DND-41 (cell line): ENCODE data around the gene INPP5J.
"Not testable (repeated sequence)": the region's sequence is repeated elsewhere in the genome, so short reads cannot be mapped to it uniquely, and the experiment has no call there.

Experiments used
- ATAC-seq: fragments of 200-7000 bp; cut with Tn5 transposase; 3 replicates; pipeline ENCODE4 v1.9.1; 2021; ENCODE audit warnings: low read depth; ENCODE audit not compliant: insufficient read depth
- DNase-seq: peaks from one replicate; pipeline ENCODE4 v3.0.0-alpha.2; 2020
- H2AFZ ChIP-seq: 2 replicates; pipeline ENCODE4 v1.6.0; 2012; ENCODE audit warnings: low read depth, low read length
- H3K27ac ChIP-seq: 2 replicates; pipeline ENCODE4 v1.5.1; 2012; ENCODE audit warnings: low read length, inconsistent platforms
- H3K27me3 ChIP-seq: fragments of 200-600 bp; sonication (generic); 2 replicates; pipeline ENCODE4 v1.6.0; 2012; ENCODE audit warnings: low read length, mild to moderate bottlenecking, inconsistent platforms; ENCODE audit not compliant: insufficient read depth, poor library complexity
- H3K36me3 ChIP-seq: 2 replicates; pipeline ENCODE4 v1.5.1; 2012; ENCODE audit warnings: low read length, inconsistent platforms; ENCODE audit not compliant: insufficient read depth
- H3K4me1 ChIP-seq: 2 replicates; pipeline ENCODE4 v1.5.1; 2012; ENCODE audit warnings: mild to moderate bottlenecking, low read length; ENCODE audit not compliant: insufficient read depth
- H3K4me2 ChIP-seq: 2 replicates; pipeline ENCODE4 v1.6.0; 2012; ENCODE audit warnings: mild to moderate bottlenecking, moderate library complexity, low read length, inconsistent platforms; ENCODE audit not compliant: insufficient read depth
- H3K4me3 ChIP-seq, 2 experiments: fragments of 200-600 bp in 1 of 2; shearing (Covaris generic) in 1 of 2; 2 replicates each; pipeline ENCODE4 v1.5.1; 2012 to 2016; ENCODE audit warnings: inconsistent platforms in 2 of 2, low read length in 2 of 2, mild to moderate bottlenecking in 2 of 2, low read depth in 1 of 2, moderate library complexity in 1 of 2
- H3K79me2 ChIP-seq: 2 replicates; pipeline ENCODE4 v1.6.0; 2012; ENCODE audit warnings: low read length, inconsistent platforms; ENCODE audit not compliant: insufficient read depth
- H3K9ac ChIP-seq: 2 replicates; pipeline ENCODE4 v1.6.0; 2012; ENCODE audit warnings: low read depth, mild to moderate bottlenecking, inconsistent platforms, low read length, moderate library complexity
- H3K9me3 ChIP-seq: 2 replicates; pipeline ENCODE4 v1.5.1; 2012; ENCODE audit warnings: low read length, moderate library complexity, mild to moderate bottlenecking, inconsistent platforms; ENCODE audit not compliant: insufficient read depth, severe bottlenecking
- H4K20me1 ChIP-seq: 2 replicates; pipeline ENCODE4 v1.6.0; 2012; ENCODE audit warnings: low read length; ENCODE audit not compliant: insufficient read depth
- EZH2 ChIP-seq: IDR thresholded peaks from 3 replicates; pipeline ENCODE4 v1.6.1; 2012; ENCODE audit warnings: borderline replicate concordance, low read depth, mild to moderate bottlenecking, moderate library complexity, low read length, inconsistent platforms; ENCODE audit not compliant: severe bottlenecking
- TF ChIP-seq, protein P1 (sequence below): IDR thresholded peaks from 2 replicates; pipeline ENCODE4 v1.5.1; 2012; ENCODE audit warnings: borderline replicate concordance, low read length, moderate library complexity, mild to moderate bottlenecking; ENCODE audit not compliant: poor library complexity, severe bottlenecking; ENCODE audit errors: extremely low read depth

Gene INPP5J

DNA sequence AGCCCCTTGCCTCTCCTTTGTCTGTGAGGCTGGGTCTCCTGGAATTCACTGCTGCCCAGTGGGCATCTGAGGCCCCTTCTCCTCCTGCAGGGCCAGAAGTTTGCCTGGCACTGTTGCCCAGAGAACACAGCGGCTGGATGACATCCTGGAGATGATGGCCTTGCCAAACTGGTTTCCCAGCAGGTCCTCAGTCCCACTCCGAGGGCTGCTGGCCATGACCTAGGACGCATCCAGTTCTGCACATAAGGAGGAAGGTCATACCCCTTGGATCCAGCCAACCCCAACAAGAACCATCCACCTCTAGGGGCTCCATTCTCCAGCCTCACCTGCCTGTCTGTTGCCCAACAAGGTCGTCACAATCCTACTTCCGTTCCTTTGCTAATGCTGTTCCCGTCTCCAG is 45.1 kb upstream of the INPP5J start:
- Histone ChIP-seq H3K4me1 (peaks cover 22% of the 10 kb centered on the region), H3K4me2 (no peak overlapping the region), H3K27me3 (no peaks in the 10 kb centered on the region), H3K9ac (no peak overlapping the region), H3K4me3 (no peak overlapping the region), H2AFZ (no peak overlapping the region), H3K9me3 (no peaks in the 10 kb centered on the region), H3K27ac (no peak overlapping the region), H3K36me3 (no peaks in the 10 kb centered on the region), H4K20me1 (no peaks in the 10 kb centered on the region; the same call in 1 of the 2 replicates), H3K79me2 (peaks cover 10% of the 10 kb centered on the region)
- ATAC-seq (no peak), DNase-seq (no peak)
- TF ChIP-seq, protein P1, sequence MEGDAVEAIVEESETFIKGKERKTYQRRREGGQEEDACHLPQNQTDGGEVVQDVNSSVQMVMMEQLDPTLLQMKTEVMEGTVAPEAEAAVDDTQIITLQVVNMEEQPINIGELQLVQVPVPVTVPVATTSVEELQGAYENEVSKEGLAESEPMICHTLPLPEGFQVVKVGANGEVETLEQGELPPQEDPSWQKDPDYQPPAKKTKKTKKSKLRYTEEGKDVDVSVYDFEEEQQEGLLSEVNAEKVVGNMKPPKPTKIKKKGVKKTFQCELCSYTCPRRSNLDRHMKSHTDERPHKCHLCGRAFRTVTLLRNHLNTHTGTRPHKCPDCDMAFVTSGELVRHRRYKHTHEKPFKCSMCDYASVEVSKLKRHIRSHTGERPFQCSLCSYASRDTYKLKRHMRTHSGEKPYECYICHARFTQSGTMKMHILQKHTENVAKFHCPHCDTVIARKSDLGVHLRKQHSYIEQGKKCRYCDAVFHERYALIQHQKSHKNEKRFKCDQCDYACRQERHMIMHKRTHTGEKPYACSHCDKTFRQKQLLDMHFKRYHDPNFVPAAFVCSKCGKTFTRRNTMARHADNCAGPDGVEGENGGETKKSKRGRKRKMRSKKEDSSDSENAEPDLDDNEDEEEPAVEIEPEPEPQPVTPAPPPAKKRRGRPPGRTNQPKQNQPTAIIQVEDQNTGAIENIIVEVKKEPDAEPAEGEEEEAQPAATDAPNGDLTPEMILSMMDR = no peak
- no peak for TF ChIP-seq EZH2

DNA sequence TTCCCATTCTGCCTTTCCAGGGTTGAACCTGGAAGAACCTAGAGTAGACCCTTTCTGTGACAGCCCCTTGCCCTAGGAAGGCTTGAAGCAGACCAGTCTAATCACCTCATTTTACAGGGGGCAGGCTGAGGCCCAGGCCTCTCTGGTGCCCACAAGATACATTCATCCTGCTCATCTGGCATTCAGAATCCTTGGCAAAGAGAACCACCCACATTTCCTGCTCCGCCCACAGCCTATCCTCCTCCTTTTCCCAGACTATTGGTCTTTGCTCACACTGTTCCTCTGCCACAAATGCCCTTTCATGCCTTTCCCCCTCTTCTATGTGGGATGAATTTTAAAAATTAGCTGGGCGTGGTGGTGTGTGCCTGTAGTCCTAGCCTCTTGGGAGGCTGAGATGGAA is 44.4 kb upstream of the INPP5J start:
- H4K20me1 ChIP-seq, ATAC-seq, H3K4me2 ChIP-seq, H3K27me3 ChIP-seq, H3K9me3 ChIP-seq, H3K4me3 ChIP-seq, H3K9ac ChIP-seq, H2AFZ ChIP-seq, H3K36me3 ChIP-seq, DNase-seq, H3K27ac ChIP-seq: not testable (repeated sequence)
- Histone ChIP-seq H3K4me1 (peaks cover 29% of the 10 kb centered on the region), H3K79me2 (peaks cover 12% of the 10 kb centered on the region)

DNA sequence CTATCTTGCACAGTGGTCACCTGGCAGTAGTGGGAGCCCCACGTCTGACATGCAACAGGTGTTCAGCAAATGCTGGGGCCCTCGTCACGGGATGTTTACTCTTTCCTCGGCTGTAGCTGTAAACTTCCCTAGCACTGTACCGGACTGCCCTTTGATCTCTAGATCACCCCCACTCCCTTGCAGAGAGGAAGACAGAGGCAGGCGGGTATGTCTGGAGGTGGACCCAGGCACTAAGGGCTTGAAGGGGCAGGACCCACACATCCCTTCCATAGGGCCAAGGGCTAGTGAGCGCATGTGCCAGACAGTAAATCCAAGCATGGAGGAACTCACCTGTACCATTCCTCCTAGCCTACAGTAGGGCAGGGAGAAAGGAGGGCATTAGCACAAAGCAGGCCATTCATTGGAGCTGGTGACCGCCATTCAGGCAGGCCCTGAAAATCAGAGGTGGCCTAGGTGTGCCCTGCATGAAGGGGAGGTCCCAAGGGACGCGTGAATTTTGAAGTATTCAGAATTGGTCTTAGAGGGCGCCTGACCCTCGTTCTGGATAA is 43.6 kb upstream of the INPP5J start:
- Histone ChIP-seq H3K36me3 (peaks cover 6% of the 10 kb centered on the region; the same call in 1 of the 2 replicates), H3K27me3 (no peaks in the 10 kb centered on the region), H3K79me2 (peaks cover 19% of the 10 kb centered on the region), H3K4me1 (peaks cover 37% of the 10 kb centered on the region), H2AFZ (no peak overlapping the region), H4K20me1 (no peaks in the 10 kb centered on the region; the same call in 1 of the 2 replicates), H3K4me2 (no peak overlapping the region), H3K9me3 (no peaks in the 10 kb centered on the region), H3K9ac (no peak overlapping the region), H3K27ac (no peak overlapping the region), H3K4me3 (no peak overlapping the region)
- no peak for DNase-seq
- ATAC-seq = no peak
- TF ChIP-seq, protein P1 = no peak
- TF ChIP-seq EZH2 = no peak

DNA sequence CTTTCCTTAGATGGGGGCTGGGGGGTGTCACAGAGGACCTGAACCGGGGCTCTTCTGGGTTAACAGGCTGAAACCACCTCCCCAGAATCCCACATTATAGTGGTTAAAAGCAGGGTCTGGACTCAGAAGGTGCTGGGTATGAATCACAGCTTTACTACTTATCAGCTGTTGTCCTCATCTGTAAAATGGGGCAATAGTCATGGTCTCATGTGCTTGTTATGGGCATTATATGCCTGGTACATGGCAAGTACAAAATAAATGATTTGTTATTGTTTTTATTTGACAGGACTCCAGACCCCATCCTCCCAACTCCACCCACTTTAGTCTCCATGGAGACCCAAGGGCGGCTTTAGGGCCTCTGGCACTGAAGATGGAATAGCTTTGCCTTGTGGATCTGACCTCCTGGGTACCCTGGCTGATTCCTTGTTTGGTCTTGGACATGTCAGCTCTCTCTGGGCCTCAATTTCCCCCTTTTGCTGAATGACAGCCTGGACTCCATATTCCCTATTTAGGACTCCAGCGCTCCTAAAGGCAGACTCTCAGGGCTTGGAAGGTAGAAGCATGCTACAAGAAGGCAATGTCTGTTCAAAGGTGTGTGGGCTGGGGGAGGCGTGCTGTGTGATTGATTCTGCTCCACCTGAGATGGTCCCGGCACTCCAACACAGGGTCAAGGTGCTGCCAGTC is 42.5 kb upstream of the INPP5J start:
- Histone ChIP-seq H3K27me3 (no peaks in the 10 kb centered on the region), H3K27ac (peak overlapping the region; percentile 78), H3K9ac (peak overlapping the region; percentile 68), H3K79me2 (peaks cover 23% of the 10 kb centered on the region), H3K4me1 (peaks cover 46% of the 10 kb centered on the region), H3K36me3 (peaks cover 6% of the 10 kb centered on the region; the same call in 1 of the 2 replicates), H3K9me3 (no peaks in the 10 kb centered on the region), H2AFZ (peak overlapping the region; percentile 98), H3K4me2 (peak overlapping the region; percentile 99), H4K20me1 (no peaks in the 10 kb centered on the region; the same call in 1 of the 2 replicates), H3K4me3 (peak overlapping the region; percentile 45 to 87)
- TF ChIP-seq EZH2 = no peak
- TF ChIP-seq, protein P1 = no peak
- DNase-seq (no peak), ATAC-seq (no peak)
